ENCODE data around the gene ANXA6.
A peak's percentile ranks its signal among the peaks of the same experiment; 100 is the strongest.

Gene ANXA6

DNA sequence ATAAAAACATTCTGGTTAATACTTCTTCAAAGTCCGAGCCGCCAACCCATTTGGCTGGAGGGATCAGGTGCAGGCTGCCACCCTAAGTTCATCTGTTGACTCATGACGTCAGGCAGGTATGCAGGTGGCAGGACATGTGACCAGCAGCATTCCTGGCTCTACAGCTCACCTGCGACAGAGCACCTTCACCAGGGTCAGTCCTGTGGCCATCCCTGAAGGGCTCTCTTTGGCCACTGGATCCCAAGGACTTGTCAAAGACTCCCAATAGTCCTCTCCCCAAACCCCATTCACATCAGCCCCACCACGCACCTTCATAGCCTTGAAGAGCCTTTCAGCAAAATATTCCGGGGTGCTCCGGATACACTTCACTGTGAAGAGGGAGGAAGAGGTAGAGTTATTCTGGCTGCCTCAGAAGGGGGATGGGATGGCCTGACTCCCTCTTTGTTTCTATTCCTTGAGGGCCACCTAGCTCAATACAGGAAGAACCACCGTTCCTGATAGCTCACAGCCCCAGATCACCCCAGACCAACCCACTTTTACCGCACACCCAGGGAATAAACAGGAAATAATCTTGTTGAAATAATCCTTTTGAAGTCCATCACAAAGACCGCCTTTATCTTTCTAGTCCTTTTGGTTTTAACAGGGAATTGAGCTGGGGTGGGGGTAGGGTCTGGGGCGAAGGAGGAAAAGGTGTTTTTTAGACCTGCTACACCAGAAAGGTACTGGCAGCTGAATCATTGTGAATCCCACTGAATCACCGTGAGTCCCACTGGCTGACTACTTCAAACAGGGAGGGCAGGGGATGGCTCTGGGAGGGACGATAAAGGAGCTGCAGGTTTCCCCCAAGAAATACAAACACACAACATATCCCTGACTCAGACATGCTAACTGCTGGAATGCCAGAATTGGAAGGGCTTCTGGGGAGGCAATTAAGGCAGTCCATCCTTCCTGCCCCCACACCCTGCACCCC lies 26.4 kb downstream of the ANXA6 start:
- DNase-seq (ENCODE audit: low read depth in 2 of 2, low spot score in 1 of 2), result no peak

DNA sequence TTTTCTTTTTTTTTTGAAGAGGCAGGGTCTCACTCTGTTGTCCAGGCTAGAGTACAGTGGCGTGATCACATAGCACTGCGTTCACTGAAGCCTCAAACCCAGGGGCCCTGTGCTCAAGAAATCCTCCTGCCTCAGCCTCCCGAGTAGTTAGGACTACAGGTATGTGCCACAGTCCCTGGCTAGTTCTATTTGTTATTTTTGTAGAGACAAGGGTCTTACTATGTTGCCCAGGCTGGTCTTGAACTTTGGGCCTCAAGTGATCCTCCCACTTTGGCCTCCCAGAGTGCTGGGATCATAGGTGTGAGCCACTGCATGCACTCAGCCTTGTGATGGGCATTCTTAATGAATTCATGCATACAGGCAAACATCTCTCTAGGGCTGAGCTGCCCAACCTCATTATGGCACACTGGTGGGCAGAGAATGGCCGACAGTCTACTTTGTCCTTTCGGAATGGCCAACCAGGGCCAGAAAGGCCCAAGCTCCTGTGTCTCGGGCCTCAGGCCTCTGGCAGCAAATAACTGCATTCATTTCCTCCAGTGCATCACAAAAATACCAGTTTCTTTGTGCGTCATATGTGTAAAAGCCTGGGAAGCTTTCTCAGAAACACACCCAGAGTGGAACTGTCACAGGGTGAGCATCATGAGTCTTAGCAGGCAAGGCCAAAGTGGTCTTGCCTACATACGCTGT lies 27.2 kb downstream of the ANXA6 start:
- DNase-seq (ENCODE audit: low read depth in 2 of 2, low spot score in 1 of 2), result no peak

DNA sequence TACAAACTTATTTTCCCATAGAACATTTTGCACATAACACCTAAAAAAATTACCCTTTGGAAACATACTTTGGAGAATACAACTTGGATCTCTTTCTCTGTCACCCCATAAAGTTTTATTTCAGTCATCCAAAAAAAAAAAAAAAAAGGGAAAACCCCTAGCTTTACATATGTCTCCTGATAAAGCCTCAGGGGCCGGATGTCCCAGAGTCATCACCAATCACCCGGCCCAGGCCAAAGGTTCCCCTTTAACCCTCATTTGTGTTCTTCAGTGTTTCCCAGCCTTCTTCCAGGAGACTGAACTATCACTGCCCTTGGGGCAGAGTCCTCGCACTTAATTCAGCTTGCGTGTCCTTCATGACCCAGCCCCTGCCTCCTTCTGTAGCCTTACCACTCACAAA lies 28.8 kb downstream of the ANXA6 start:
- DNase-seq (ENCODE audit: low read depth in 2 of 2, low spot score in 1 of 2), result no peak

DNA sequence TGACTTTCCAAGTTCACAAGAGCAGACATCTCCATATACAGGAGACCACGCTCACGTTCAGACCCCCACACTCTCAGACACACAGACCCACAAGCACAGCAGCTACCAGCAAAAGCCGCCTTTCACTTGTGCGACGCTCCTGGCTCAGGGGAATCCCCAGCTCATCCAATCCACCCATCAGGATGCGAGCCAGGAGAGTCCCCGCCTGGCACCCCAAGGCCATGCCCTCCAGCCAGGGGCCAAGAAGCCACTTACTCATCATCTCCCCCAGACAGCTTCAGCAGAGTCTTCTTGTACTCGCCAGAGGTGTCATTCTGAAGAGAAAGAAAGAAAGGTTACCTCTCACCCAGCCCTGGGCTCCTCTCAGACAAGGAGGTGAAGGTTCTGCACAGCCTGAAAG lies 29.7 kb downstream of the ANXA6 start:
- no peak for DNase-seq (ENCODE audit: low read depth in 2 of 2, low spot score in 1 of 2)

DNA sequence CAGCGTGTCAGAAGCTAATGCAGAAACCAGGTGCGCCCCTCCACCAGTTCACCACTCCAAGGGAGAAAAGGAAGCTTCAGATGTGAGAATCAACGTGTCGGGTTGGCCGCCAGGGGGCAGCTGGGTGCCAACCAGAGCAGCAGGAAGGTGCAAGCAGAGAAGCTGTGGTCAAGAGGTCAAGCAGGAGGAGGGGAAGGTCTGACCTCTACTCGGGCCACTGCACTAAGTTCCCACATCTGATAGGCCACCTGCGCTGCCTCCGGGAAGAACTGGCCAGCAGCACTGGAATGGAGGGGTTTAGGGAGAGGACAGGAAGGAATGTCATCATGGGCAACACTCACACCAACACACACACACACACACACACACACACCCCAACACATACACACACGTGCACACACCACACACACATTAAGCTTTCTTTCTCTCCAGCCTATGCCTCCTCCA lies 31.4 kb downstream of the ANXA6 start:
- peak in 1 of 2 donors; percentile 36 for DNase-seq (ENCODE audit: low read depth in 2 of 2, low spot score in 1 of 2)

DNA sequence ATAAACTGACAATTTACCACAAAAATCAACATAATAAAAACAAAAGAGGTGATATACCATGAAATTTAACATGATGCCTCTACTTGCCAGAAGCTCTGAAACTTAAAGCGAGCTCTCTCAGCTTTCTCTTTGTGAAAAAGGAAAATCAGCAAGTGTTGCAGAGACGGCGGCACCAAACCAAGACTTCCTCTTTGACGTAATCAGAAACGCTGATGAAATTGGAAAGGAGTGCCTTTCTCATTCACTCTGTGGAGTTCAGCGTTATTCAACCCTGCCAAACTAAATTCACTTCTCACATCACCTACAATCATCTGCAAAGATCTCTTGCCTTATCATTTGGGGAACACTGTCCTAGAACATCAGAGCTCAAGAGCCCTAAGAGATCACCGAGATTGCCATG lies 32.2 kb downstream of the ANXA6 start:
- DNase-seq (ENCODE audit: low read depth in 2 of 2, low spot score in 1 of 2), result no peak

DNA sequence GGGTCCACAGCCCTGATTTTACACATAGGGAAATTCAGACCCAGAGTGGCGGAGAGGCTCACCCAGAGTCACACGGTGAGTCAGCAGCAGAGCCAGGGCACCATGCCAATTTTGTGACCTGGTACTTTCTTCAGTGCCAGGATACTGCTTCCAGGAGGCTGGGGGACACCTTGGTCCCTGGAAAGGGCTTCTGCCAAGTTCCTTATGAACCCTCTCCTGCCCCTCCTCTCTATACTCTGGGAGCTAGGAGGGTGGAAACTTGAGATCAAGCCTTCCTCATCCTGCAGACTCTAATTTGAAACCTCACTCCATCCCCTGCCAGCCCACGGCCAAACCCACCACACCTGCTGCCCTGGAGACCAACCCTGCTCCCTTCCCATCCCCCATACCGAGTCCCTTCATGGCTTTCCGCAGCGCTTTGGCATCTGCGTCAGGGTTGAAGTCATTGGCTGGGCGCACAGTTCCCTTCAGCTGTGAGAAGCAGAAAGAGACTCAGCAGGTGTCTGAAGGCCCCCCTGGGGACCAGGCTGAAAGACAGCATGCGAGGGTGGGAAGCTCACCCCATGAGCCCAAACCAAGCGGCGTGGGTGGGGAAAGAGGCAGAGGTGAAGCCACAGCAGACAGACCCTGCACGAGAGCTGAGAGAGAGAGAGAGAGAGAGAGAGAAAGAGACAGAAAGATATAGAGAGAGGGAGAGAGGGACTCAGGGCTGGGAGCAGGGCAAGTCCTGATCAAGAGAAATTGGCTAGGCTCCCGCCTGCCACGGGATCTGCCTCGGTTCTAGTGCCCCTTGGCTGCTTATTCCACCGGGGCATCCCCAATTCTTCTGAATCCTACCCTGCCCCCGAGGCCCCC lies 33.5 kb downstream of the ANXA6 start:
- peak in 1 of 2 donors; percentile 76 for DNase-seq (ENCODE audit: low read depth in 2 of 2, low spot score in 1 of 2)

DNA sequence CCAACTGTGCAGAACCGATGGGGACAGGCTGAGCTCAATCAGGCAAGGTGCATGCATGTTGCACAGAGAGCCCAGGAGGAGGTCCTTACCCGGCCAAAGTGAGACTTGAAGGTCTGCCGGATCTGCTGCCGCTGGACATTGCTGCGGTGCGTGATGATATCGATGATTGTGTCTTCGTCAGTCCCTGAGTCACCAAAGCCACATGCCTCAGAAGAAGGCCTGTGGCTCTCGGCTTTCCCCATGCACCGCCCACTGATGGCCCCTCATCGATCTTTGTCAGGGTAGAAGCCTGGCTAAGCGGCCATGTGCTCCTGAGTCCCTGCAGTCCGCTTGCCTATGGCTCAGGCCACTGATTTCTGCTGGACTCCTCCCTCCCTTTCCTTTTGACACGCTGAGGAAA lies 34.8 kb downstream of the ANXA6 start:
- DNase-seq (ENCODE audit: low read depth in 2 of 2, low spot score in 1 of 2), result no peak

DNA sequence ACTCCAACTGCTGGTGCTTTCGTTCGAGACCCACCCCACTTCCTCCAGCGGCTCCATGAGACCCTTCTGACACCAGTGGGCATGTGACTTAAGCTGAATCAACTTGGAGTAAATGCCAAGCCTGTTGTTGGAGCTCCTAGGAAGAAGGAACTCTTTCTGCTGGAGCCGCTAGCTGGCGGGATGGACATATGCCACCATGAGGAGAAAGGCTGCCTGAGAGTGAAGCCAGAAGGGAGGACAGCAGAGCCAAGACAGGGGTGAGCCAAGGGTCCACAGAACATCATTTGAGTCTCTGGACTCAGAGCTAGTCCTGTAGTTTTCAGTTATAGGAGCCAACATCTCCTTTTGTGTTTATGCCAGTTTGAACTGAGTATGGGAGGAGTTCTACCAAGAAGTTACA lies 35.9 kb downstream of the ANXA6 start:
- DNase-seq (ENCODE audit: low read depth in 2 of 2, low spot score in 1 of 2), result no peak

DNA sequence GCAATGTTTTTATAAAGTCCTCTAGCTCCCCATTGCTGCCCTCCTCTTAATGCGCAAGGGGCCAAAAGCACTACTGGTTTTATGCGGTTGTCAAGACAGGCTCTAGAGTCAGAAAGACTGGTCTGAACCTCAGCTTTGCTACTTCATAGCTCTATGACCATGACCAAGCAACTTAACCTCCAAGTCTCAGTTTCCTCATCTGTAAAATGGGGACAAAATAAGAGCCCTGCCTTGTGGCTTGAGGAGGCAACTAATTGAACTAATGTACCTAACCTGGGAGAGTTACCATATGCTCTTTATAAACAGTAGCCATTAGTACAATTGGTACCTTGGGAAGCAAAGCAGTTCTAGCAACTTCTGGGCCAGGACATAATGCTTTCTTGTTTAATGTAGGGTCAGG lies 36.5 kb downstream of the ANXA6 start:
- DNase-seq (ENCODE audit: low read depth in 2 of 2, low spot score in 1 of 2), result no peak

DNA sequence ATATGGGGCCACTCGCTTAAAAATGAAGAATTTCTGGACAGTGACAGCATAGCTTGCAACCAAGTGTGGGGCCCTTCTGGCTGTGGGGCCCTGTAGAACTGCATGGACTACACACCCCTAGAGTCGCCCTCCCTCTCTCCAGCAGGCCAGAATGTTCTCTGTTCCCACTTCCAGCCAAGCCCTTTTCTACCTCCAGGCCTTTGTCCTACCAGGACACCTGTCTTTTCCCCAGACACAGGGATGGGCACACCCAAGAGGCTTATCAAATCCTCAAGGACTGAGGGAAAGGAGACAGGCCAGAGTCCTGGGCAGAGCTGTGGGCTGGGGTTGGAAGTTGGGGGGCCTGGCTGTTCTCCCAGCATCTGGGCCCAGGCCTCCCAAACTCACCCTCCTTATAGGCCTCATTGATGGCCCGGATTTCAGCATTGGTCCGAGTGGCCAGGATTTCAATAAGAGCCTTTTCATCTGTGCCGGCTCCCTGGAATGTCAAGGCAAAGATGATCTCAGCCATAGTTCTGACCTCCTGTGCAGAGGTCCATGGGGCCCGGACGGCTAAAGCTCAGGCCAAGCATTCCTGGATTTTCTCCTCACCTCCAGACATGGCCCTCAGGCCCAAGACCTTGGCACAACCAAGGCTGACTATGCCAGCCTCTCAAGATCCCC lies 38.5 kb downstream of the ANXA6 start:
- DNase-seq (ENCODE audit: low read depth in 2 of 2, low spot score in 1 of 2), result no peak

DNA sequence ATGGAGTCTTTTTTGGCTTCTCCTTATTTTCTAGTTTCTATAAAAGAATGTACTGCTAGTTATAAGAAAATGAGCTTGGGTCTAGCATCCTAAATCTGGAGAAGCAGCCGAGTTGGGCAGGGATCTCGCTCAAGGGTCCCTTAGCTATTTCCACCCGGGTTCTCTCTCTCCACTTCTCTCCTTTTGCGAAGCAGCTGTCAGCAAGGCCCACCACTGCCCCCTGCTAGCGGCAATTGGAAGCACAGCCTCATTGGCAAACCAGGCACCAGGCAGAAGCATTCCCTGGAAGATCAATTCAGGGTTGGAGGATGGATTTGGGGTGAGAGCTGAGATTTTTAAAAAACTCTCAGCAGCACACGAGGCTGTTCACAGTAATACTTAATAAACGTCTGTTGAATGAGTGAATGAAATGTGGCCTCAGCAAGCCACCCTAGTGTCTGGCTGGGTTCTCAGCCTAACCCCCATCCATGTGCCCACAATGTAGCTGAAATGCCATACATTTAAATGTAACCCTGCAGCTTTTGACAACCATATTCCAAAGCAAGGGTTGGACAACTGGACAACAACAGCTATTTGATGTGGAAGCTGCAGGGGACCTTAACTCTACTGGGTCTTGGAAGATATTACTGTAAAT lies 42.2 kb downstream of the ANXA6 start:
- peak; percentile 47 to 58 for DNase-seq (ENCODE audit: low read depth in 2 of 2, low spot score in 1 of 2)

DNA sequence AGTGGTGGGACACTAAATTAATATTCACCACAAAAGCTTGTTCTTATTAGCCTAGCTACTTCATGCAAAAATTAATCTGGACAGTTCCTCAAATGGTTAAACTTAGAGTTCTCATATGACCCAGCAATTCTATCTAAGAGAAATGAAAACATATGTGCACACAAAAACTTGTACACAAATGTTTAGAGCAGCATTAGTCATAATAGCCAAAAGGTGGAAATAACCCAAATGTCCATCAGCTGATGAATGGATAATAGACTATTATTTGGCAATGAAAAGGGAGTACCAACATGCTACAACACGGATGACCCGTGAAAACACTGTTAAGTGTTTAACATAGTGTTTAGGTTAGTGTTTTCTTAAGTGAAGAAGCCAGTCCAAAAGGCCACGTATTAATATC lies 43.9 kb downstream of the ANXA6 start:
- DNase-seq (ENCODE audit: low read depth in 2 of 2, low spot score in 1 of 2), result no peak

DNA sequence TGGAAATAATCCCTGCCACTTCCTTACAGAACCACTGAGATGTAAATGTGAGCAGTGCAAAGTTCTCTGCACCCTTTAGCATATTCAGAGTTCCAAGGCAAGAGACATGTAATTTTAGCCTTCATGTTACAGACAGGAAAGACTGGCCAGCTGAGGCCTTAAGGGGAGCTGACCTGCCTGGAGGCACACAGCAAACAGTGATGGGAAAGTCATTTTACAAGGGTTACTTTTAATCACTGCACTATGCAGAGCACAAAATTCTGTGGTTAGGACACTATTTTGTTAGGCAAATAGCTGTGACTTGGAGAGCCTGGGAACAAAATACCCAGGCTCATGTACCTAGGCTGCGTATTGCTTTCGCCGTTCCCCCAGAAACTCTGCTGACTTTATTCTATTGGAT lies 46.6 kb downstream of the ANXA6 start:
- DNase-seq (ENCODE audit: low read depth in 2 of 2, low spot score in 1 of 2), result no peak

DNA sequence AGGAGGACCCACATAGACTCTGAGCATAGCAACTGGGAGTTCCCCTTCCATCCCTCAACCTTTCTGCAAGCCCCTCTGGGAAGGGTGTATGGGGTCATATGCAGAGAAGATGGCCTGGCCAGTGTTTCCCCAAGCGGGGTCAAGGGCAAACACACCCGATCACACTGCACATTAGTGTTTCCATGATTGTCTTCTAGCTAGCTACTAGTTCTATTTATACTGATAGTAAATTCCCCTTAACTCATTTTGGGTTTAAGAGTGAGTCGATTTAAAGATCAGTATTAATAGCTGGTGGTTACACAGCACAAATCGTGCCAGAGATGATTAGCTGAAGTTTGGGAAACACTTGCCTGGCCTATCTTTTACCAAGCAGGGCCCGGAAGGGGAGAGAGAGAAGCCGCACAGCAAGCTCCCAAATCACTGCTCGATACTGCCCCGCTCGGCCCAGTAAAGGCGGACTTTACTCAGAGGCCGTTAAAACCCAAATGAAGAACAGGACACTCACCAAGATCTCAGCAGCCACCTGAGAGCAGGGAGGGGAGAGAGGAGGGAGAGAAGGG lies 47.4 kb downstream of the ANXA6 start:
- DNase-seq (ENCODE audit: low read depth in 2 of 2, low spot score in 1 of 2), result no peak

DNA sequence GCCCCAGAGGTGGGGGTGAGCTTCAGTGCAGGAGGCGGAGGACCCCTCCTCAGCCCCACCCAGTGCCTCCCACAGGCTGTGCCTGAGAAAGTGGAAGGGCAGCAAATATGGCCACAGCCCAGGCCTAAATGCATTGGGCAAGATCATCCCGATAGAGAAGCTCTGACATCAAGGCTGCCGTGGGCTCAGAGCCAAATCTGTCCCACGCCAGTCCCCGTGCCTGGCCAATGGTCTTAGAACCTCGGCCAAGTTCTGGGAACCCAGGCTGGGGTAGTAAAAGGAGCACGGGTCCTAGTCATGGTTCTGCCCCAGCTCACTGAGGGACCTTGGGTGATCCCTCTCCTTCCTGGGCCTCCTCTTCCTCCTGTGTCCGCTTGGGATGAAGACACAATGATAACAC lies 49.0 kb downstream of the ANXA6 start:
- DNase-seq (ENCODE audit: low read depth in 2 of 2, low spot score in 1 of 2), result no peak

DNA sequence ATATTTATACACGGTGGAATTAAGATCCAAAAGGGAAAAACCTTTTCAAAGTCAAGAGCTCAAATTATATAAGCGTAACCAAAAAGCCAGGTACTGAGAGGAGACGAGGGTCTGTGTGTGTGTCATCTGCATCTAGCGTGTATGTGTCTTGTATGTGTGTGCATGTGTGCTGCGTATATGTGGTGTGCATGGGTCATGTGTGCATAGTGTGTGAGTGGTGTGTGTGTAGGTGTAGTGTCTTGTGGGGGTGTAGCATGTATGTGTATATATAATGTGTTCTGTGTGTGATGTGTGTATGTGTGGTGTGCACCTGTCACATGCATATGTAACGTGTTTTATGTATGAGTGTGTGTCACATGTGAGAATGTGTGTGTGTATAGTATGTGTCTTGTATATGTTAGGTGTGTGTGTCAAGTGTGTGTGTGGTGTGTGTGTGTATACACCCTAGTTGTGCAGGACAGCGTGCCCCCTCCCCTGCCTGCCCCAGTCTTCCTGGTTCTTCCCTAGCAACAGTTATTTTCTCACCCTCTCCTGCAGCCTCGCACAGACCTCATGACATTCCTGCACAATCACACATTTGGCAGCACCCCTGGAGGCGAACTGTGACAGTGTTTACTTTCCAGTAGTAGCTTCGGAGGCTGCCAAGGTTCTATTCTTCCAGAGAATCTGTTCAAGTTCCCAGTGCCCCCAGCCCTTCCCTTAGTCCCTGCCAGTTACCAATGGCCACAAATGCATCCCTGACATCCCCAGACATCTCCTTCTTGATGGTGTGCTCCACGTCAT lies 49.6 kb downstream of the ANXA6 start:
- no peak for DNase-seq (ENCODE audit: low read depth in 2 of 2, low spot score in 1 of 2)

DNA sequence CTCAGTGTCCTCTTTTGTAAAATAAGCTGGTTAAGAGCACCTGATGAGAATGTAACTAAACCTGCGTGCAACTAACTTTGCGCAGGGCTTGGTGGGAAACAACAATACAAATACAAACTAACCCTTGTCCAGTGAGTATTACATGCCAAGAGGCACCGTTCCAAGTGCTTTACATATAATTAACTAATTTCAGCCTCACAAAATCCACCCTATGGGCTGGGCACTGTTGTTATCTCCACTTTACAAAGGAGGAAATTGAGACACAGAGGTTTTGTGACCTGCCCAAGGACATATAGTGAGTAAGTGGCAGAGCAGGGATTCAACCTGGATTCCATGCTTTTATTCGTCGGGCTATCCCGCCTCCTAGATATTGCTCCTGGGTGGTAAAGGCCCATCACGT lies 50.5 kb downstream of the ANXA6 start:
- no peak for DNase-seq (ENCODE audit: low read depth in 2 of 2, low spot score in 1 of 2)

DNA sequence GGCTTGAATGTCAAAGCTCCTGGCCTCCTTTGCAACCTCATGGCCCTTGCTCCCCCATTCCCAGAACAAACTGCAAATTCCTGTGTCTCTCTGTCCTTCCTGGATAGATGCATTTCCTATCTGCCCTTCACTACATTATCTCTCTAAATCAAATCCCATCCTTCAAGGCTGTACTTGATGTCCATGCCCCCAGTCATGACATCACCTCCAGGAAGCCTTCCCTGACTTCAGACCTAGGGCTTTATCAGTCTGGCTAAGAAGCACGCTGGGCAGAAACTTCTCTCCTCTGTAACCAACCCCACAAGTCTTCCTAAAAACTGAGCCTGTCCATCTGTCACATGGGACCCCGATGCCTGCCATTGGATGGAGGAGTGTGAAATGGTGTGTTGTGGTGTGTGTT lies 51.1 kb downstream of the ANXA6 start:
- DNase-seq (ENCODE audit: low read depth in 2 of 2, low spot score in 1 of 2), result no peak
